Measurements from ENCODE around the gene MS4A6A. TPM values are rescaled to one million over a fixed set of nuclear protein-coding genes. Genes with fewer than 3 reads are reported as not detected.

Gene MS4A6A
- total RNA-seq, 4 donors from 2014 or later: 4.6 to 26.6 (median 18.8) TPM

- Histone ChIP-seq H3K27me3 (no peaks in the 10 kb centered on the region), H3K36me3 (no peaks in the 10 kb centered on the region), H3K4me1 (no peaks in the 10 kb centered on the region), H3K9me3 (no peaks in the 10 kb centered on the region), H3K27ac (no peak overlapping the region), H3K4me3 (no peak overlapping the region)
- TF ChIP-seq CTCF (IDR thresholded peaks at IDR 0.05 in 4 of 5, conservative IDR thresholded peaks at IDR 0.05 in 1 of 5): no peak
- no peak for TF ChIP-seq POLR2A (IDR thresholded peaks at IDR 0.05)
- intact Hi-C loops (cut with DNase I; ENCODE audit: low total_unique reads) (no loop called here), in situ Hi-C loops (cut with MboI; ENCODE audit: low sequenced_read_pairs in 4 of 4) (no loop called here)
- ATAC-seq (no peak), DNase-seq (no peak)
Measured at GRCh38 chr11:60170566-60170965, 12.3 kb downstream of the MS4A6A start.

GRCh38 chr11:60169264-60169915 lies 13.5 kb downstream of the MS4A6A start:
- Histone ChIP-seq H3K9me3 (no peaks in the 10 kb centered on the region), H3K27ac (no peak overlapping the region), H3K36me3 (no peaks in the 10 kb centered on the region), H3K4me3 (no peak overlapping the region), H3K4me1 (no peaks in the 10 kb centered on the region), H3K27me3 (no peaks in the 10 kb centered on the region)
- in situ Hi-C loops (cut with MboI; ENCODE audit: low sequenced_read_pairs in 4 of 4): no loop called here
- ATAC-seq (peak in 1 of 2 donors; percentile 41), DNase-seq (no peak)
- TF ChIP-seq POLR2A (IDR thresholded peaks at IDR 0.05) (no peak), CTCF (IDR thresholded peaks at IDR 0.05 in 4 of 5, conservative IDR thresholded peaks at IDR 0.05 in 1 of 5) (peak in 3 of 5 experiments; percentile 14 to 26 (median 15))
- intact Hi-C loops (cut with DNase I; ENCODE audit: low total_unique reads): no loop called here

- TF ChIP-seq POLR2A (IDR thresholded peaks at IDR 0.05) (no peak), CTCF (IDR thresholded peaks at IDR 0.05 in 4 of 5, conservative IDR thresholded peaks at IDR 0.05 in 1 of 5) (no peak)
- intact Hi-C loops (cut with DNase I; ENCODE audit: low total_unique reads): no loop called here
Measured at GRCh38 chr11:60168306-60168705, 14.6 kb downstream of the MS4A6A start.

GRCh38 chr11:60165951-60166350 lies 16.9 kb downstream of the MS4A6A start:
- in situ Hi-C loops (cut with MboI; ENCODE audit: low sequenced_read_pairs in 4 of 4): no loop called here
- intact Hi-C loops (cut with DNase I; ENCODE audit: low total_unique reads): no loop called here

More at GRCh38 chr11:60168306-60168705, 14.6 kb downstream of the MS4A6A start:
- DNase-seq: no peak
- no peak overlapping the region for H3K4me3 ChIP-seq
- no peaks in the 10 kb centered on the region for H3K27me3 ChIP-seq
- H3K36me3 ChIP-seq: no peaks in the 10 kb centered on the region
- in situ Hi-C loops (cut with MboI; ENCODE audit: low sequenced_read_pairs in 4 of 4): no loop called here
- no peaks in the 10 kb centered on the region for H3K9me3 ChIP-seq
- no peaks in the 10 kb centered on the region for H3K4me1 ChIP-seq
- H3K27ac ChIP-seq: no peak overlapping the region
- ATAC-seq: no peak

More at GRCh38 chr11:60165951-60166350, 16.9 kb downstream of the MS4A6A start:
- Histone ChIP-seq H3K4me1 (no peaks in the 10 kb centered on the region), H3K9me3 (no peaks in the 10 kb centered on the region), H3K27me3 (no peaks in the 10 kb centered on the region), H3K36me3 (no peaks in the 10 kb centered on the region), H3K27ac (no peak overlapping the region), H3K4me3 (no peak overlapping the region)
- DNase-seq: no peak
- TF ChIP-seq CTCF (IDR thresholded peaks at IDR 0.05 in 4 of 5, conservative IDR thresholded peaks at IDR 0.05 in 1 of 5) (no peak), POLR2A (IDR thresholded peaks at IDR 0.05) (no peak)
- ATAC-seq: no peak
